Uterus (tissue), 4 donors: ENCODE data around the gene CPNE9. TPM values are rescaled to one million over a fixed set of nuclear protein-coding genes. Genes with fewer than 3 reads are reported as not detected.

Experiments used
- DNase-seq, 2 donors: peaks; one replicate each; pipeline ENCODE4 v3.0.0-alpha.2; 2019 to 2020
- H3K27ac ChIP-seq, 2 donors: fragments of 200-600 bp; sonication (generic); 1 replicate in 1 of 2; 2 replicates in 1 of 2; pipeline ENCODE4 v1.5.1; 2016 to 2018
- H3K27me3 ChIP-seq, 2 donors: fragments of 200-600 bp; sonication (generic); one replicate each; pipeline ENCODE4 v1.5.1; 2018 to 2019; ENCODE audit warnings: control low read depth in 1 of 2
- H3K36me3 ChIP-seq, 2 donors: fragments of 200-600 bp; sonication (generic); one replicate each; pipeline ENCODE4 v1.5.1; 2019; ENCODE audit warnings: control low read depth in 1 of 2
- H3K4me1 ChIP-seq, 2 donors: fragments of 200-600 bp; sonication (generic); one replicate each; pipeline ENCODE4 v1.5.1; 2018 to 2019; ENCODE audit warnings: control low read depth in 1 of 2
- H3K4me3 ChIP-seq, 2 donors: fragments of 200-600 bp; sonication (generic); 1 replicate in 1 of 2; 2 replicates in 1 of 2; pipeline ENCODE4 v1.5.1; 2018 to 2019; ENCODE audit warnings: mild to moderate bottlenecking in 1 of 2
- H3K9me3 ChIP-seq, 2 donors: fragments of 200-600 bp; sonication (generic); one replicate each; pipeline ENCODE4 v1.5.1; 2019; ENCODE audit warnings: control low read depth in 1 of 2
- POLR2A ChIP-seq, 2 donors: fragments of 450-650 bp; IDR thresholded peaks; one replicate each; pipeline ENCODE4 v1.6.1; 2016; ENCODE audit warnings: antibody characterized with exemption in 2 of 2, mild to moderate bottlenecking in 1 of 2, moderate library complexity in 1 of 2
- intact Hi-C: fragments of 100-400 bp; cut with DNase I; formaldehyde crosslinking; loops from one replicate; pipeline ENCODE4 v1.15.1; 2023; ENCODE audit warnings: low total_unique reads
- total RNA-seq, 4 donors: library from RNA; depleted of rRNA in 3 of 4; stranded (reverse); fragments of >200 nt in 3 of 4; gene quantifications; one replicate each; pipeline versions ENCODE4 v1.1.0 to v1.2.4, GENCODE V29; 2014 to 2023
- TF ChIP-seq, protein P1 (sequence below), 4 experiments: fragments of 200-600 bp in 2 of 4; fragments of 450-650 bp in 2 of 4; sonication (generic) in 2 of 4; IDR thresholded peaks; one replicate each; pipeline ENCODE4 v1.5.1; 2016 to 2019; ENCODE audit warnings: antibody characterized with exemption in 4 of 4, mild to moderate bottlenecking in 2 of 4, moderate library complexity in 1 of 4
- donor health status: DM: yes; HTN: yes; CAD: no.

The CPNE9 gene
- total RNA-seq, 4 donors from 2014 or later: not detected

- Histone ChIP-seq H3K27me3 (peaks cover 0 to 5% of the 10 kb centered on the region in 2 donors), H3K4me1 (peaks cover 0 to 8% of the 10 kb centered on the region in 2 donors), H3K36me3 (no peaks in the 10 kb centered on the region), H3K9me3 (no peaks in the 10 kb centered on the region), H3K4me3 (peak overlapping the region in 1 of 2 donors; percentile 9), H3K27ac (no peak overlapping the region)
- TF ChIP-seq POLR2A (IDR thresholded peaks at IDR 0.05): no peak
- TF ChIP-seq, protein P1, sequence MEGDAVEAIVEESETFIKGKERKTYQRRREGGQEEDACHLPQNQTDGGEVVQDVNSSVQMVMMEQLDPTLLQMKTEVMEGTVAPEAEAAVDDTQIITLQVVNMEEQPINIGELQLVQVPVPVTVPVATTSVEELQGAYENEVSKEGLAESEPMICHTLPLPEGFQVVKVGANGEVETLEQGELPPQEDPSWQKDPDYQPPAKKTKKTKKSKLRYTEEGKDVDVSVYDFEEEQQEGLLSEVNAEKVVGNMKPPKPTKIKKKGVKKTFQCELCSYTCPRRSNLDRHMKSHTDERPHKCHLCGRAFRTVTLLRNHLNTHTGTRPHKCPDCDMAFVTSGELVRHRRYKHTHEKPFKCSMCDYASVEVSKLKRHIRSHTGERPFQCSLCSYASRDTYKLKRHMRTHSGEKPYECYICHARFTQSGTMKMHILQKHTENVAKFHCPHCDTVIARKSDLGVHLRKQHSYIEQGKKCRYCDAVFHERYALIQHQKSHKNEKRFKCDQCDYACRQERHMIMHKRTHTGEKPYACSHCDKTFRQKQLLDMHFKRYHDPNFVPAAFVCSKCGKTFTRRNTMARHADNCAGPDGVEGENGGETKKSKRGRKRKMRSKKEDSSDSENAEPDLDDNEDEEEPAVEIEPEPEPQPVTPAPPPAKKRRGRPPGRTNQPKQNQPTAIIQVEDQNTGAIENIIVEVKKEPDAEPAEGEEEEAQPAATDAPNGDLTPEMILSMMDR (IDR thresholded peaks at IDR 0.05): no peak
- intact Hi-C loops: no loop called here
- peak; percentile 32 to 40 for DNase-seq
Observed at GRCh38 chr3:9704347-9705322, 1.0 kb downstream of the CPNE9 start.

DNA sequence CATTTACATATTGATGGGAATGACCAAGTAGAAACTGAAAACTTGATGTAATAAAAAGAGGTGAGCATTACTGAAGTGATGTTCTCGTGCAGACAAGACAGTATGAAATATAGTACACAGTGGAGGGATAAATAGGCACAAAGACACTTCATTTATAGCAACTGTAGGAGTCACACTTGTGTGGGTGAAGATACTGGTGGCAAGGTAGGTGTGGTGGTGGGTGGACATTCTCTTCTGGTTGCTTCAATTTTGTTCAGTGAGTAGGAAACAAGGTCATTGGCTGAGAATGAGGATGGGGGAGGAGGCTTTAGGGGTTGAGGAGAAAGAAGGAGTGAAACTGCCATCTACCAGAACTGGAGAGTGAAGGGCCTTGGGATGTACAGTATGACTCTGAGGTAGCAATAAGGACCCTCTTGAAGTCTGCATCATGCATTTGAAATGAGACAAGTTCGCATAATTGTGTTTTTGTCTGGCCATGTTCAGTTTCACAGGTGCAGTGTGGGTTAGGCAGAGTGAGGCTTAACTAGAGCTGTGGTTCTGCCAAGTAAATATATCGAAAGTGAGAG, 6.6 kb downstream of the CPNE9 start:
- no peak overlapping the region for H3K27ac ChIP-seq
- TF ChIP-seq, protein P1 (IDR thresholded peaks at IDR 0.05): no peak
- no peak for TF ChIP-seq POLR2A (IDR thresholded peaks at IDR 0.05)
- no peaks in the 10 kb centered on the region for H3K9me3 ChIP-seq
- no peak for DNase-seq
- intact Hi-C loops: no loop called here
- no peaks in the 10 kb centered on the region for H3K27me3 ChIP-seq
- no peaks in the 10 kb centered on the region for H3K36me3 ChIP-seq
- H3K4me1 ChIP-seq: no peaks in the 10 kb centered on the region
- no peak overlapping the region for H3K4me3 ChIP-seq

DNA sequence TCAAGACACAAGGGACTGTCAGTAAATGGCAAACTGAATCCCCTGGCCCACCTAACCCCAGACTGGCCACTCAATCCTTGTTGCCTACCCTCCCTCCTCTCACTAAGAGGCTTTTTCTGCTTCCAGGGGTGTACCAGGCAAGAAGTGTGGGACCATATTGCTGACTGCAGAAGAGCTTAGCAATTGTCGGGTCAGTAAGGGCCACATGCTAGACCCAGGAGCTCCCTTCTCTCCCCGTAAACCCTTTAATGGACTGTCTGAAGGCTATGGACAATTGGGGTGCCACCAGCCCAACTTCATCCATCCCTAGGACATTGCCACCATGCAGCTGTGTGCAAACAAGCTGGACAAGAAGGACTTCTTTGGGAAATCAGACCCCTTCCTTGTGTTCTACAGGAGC, 8.8 kb downstream of the CPNE9 start:
- no peak for DNase-seq
- intact Hi-C loops: no loop called here
- no peak overlapping the region for H3K4me3 ChIP-seq
- H3K4me1 ChIP-seq: no peaks in the 10 kb centered on the region
- H3K27ac ChIP-seq: no peak overlapping the region
- no peak for TF ChIP-seq POLR2A (IDR thresholded peaks at IDR 0.05)
- TF ChIP-seq, protein P1 (IDR thresholded peaks at IDR 0.05): no peak
- H3K27me3 ChIP-seq: no peaks in the 10 kb centered on the region
- H3K36me3 ChIP-seq: no peaks in the 10 kb centered on the region
- no peaks in the 10 kb centered on the region for H3K9me3 ChIP-seq

- TF ChIP-seq, protein P1 (IDR thresholded peaks at IDR 0.05): no peak
- TF ChIP-seq POLR2A (IDR thresholded peaks at IDR 0.05): no peak
- DNase-seq: no peak
- Histone ChIP-seq H3K4me1 (no peaks in the 10 kb centered on the region), H3K36me3 (no peaks in the 10 kb centered on the region), H3K4me3 (no peak overlapping the region), H3K27ac (no peak overlapping the region), H3K27me3 (no peaks in the 10 kb centered on the region), H3K9me3 (no peaks in the 10 kb centered on the region)
- intact Hi-C loops: no loop called here
Observed at GRCh38 chr3:9713142-9713541, 9.5 kb downstream of the CPNE9 start.

- Histone ChIP-seq H3K27me3 (no peaks in the 10 kb centered on the region), H3K27ac (peak overlapping the region; percentile 77 to 78), H3K36me3 (no peaks in the 10 kb centered on the region), H3K9me3 (no peaks in the 10 kb centered on the region), H3K4me3 (no peak overlapping the region), H3K4me1 (no peaks in the 10 kb centered on the region)
- intact Hi-C loops: no loop called here
- no peak for DNase-seq
- TF ChIP-seq POLR2A (IDR thresholded peaks at IDR 0.05): no peak
- TF ChIP-seq, protein P1 (IDR thresholded peaks at IDR 0.05): no peak
Observed at GRCh38 chr3:9715136-9715535, 11.5 kb downstream of the CPNE9 start.
